UCSD-AML1 (cell line): Measurements from ENCODE around the gene CDC42BPB.

ENCODE experiments used
- DNase-seq: peaks from one replicate; lab custom pipeline; 2025; ENCODE audit not compliant: unreplicated experiment; lab: John Stamatoyannopoulos, UW

The CDC42BPB gene

GRCh38 chr14:102918438-102918837 is 138.9 kb downstream of the CDC42BPB start:
- DNase-seq = no peak

- peak; percentile 67 for DNase-seq
These were observed 139.7 kb downstream of the CDC42BPB start for GRCh38 chr14:102917469-102918211.

DNA sequence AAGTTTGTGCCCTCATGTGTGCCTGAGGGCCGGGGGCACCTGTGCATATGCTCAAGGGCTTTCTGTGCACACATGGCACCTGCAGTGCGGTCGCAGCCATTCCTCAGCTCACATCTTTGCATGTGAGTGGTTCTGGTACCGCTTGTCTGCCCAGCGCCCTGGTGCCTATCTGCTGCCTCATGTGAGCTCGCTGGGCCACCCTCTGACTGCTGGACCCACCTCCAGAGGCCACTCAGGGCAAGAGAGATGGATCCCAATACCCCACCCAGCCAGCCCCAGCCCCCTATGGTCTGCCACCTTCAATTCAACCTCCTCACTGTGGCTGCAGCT is 140.3 kb downstream of the CDC42BPB start:
- DNase-seq = no peak

- no peak for DNase-seq
These were observed 140.8 kb downstream of the CDC42BPB start for GRCh38 chr14:102916347-102917055.

GRCh38 chr14:102915292-102916110 is 141.8 kb downstream of the CDC42BPB start:
- DNase-seq = no peak

DNA sequence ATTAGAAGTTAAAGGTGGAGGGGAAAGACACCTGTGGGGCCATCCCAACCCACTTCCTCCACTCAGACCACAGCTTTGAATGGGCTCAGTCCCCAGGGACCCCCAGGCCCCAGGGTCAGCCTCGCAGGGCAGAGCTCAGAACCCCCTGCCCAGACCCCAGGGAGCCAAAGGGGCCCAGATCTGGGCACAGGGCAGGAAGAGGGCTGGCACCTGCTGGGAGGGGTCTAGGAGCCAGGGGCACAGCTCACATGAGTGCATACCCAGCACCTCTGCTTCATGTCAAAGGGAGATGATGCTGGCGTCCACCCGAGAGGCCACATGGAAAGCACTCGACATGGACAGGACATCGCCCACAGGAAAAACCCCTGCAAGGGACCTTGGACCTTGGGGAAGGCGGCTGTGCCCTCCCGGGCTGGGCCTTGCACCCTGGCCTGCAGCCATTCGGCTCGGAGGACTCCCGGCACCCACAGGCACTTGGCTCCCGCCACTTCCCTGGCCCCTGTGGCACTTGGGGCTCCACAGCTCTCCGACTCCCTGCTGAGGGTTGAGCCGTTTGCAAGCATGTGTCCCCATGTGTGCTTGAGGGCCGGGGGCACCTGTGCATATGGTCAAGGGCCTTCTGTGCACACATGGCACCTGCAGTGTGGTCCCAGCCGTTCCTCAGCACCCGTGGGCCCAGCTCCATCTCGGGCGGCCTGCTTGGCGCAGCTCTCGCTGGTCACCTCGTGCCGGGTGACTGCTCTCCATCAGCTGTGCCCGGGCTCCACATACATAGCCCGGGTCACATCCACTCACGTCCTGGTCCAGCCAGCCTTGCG is 142.7 kb downstream of the CDC42BPB start:
- DNase-seq = no peak

GRCh38 chr14:102913341-102914211 is 143.8 kb downstream of the CDC42BPB start:
- no peak for DNase-seq

DNA sequence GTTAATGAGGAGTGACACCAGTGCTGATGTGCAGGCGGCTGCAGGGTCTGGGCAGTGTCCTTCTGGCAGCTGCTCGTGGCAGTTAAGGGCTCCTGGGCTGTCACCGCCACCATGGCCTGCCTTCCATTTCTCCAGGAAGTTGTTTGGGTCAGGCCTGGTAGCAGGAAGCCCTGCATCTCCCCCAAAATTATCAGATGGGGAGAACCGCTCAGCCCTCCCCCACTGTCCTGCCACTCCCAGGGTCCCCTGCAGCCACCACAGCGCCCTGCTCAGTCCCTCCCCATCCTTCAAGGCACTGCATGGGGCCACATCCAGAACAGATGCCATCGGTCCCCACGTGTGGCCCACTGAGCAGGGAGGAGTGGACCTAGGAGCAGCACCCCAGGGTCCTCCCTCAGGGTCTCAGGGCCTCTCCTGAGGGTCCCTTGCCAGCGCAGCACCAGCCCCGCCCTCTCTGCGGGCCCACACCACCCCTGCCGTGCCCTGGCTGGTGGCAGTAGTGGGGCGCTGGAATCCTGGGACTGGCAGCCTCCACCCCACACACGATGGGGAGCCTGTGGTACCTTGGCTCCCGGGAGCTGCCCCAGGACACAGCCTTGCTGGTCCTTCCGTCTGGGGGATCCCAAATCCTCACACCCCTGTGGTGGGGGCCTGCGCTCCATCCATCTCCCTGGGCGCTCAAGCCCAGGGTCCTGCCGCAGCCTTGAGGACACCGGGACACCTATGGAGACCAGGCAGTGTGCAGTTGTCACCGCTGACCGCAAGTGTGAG is 145.2 kb downstream of the CDC42BPB start:
- DNase-seq = no peak

DNA sequence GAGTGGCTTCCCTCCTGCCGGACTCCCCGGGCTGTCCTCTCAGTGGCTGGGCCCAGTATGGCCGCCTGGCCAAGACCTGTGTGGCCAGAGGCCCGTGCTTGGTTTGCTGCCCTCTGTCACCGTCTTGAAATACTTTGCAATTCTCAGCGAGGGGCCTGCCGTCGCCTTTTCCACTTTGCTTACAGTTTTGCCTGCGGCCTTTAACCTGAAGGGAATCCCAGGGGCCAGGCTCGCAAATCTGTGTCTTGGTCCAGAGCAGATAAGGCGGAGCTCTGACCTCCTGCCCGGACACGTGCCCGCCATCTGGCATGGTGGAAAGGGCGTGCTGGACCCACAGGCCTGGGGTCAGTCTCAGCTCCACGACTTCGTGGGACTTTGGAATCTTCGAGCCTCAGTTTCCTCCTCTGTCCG is 145.8 kb downstream of the CDC42BPB start:
- no peak for DNase-seq

DNA sequence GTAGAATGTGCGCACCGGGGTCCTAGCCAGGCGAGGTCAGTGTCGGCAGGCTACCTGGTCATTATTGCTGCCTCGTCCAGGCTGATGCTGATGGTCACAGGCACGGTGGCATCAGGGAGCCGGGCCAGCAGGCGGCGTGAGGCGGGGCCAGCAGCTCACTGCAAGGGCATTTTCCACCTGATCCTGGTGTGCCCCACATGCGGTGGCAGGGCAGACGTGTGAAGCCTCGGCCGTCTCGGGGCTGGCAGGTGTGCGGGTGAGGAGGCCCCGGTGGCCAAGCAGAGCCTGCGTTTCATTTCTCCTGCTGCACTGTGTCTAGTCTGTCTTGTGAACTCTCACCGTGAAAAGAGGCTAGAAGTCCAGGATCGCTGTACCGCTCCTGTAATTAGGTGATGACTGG is 146.9 kb downstream of the CDC42BPB start:
- no peak for DNase-seq

DNA sequence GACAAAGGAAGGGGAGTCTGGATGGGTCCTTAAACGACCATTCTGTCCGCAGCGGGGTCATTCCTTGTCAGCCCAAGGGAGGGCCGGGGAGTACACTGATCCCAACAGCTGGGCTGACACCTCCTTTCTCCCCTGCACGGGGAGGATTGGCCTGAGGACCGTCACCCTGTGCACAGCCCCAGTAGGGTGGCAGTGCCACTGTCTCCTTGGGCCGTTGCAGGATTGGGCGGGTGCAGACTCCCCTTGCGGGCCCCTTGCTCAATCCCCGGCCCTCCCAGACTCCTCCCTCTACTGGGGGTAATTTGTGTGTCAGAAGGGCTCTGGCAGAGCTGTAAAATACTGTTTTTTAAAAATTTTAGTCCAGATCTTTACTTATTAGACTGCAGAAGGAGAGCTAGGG is 147.4 kb downstream of the CDC42BPB start:
- DNase-seq = no peak

DNA sequence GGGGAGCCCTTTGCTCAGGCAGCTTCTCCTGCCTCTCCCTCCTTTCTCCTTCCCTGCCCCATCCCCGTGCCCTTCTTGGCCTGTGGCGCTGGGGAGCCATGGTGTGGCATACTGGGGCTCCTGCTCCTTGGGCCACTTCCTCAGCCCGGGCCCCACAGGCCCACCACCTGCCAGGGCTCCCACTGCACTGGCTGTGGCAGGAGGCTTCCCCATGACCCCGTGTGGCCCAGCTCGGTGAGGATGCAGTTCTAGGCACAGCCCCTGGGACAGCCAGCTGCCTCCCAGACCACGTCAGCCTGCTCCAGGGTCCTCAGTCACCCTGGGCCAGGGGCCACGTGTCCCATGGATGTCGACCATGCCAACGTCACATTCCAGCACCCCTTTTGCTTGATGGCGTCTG is 147.9 kb downstream of the CDC42BPB start:
- DNase-seq = no peak

GRCh38 chr14:102908766-102909455 is 148.4 kb downstream of the CDC42BPB start:
- no peak for DNase-seq

DNA sequence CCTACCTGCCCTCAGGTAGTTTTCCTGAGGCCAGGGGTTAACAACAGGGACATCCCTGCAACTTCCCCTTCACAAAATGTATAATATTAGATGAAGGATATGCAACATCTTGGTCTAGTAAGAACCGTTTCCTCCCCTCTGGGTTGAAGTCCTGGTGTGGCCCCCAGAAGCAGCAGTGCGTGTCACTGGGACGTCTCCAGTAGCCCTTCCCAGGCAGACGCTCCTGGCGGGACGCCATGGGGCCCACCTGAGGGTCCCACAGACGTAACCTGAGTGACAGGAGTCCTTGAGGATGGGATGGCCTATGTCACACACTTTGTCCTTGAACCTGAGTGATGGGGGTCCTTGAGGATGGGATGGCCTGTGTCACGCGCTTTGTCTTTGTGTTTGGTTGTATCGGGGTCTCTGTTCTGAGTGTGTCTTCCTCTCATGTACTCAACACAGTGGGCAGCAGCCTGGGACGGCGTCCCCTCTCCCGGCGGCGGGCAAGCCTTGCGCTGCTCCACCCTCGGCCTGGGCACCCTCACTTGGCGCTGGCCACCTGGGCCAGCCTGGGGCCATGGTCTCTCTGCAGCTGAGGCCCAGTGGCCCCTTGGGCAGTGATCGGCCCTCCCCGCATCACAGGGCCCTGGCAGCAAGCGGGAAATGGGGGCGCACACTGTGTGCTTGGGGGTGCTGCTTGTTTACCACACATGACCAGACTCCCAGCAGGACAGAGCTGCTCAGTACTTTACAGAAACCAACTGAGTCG is 149.2 kb downstream of the CDC42BPB start:
- DNase-seq = no peak

DNA sequence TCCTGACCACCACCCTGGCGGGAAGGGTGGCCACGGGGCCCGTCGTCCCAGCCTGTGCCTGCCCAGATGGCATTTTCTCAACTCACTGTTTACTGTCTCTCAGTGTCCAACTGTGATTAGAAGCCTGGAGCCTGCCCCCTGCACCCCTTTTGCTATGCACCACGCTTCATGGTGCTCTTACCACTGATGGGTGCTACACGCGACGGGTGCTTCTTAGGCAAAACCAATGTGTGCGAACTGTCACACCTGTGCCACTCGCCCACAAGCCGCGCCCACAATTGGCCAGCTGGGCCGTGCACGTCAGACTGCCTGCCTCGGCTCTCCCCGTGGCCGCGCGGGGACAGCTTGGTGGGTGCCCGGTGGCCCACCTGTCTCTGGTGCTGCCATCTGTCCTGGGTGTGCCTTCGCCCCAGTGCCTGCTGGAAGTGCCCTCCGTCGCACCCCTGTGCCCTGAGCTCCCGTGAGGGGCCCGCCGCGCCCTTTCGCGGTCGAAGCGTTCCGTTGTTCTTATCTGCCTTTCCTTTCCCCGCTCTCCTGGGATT is 150.0 kb downstream of the CDC42BPB start:
- no peak for DNase-seq

DNA sequence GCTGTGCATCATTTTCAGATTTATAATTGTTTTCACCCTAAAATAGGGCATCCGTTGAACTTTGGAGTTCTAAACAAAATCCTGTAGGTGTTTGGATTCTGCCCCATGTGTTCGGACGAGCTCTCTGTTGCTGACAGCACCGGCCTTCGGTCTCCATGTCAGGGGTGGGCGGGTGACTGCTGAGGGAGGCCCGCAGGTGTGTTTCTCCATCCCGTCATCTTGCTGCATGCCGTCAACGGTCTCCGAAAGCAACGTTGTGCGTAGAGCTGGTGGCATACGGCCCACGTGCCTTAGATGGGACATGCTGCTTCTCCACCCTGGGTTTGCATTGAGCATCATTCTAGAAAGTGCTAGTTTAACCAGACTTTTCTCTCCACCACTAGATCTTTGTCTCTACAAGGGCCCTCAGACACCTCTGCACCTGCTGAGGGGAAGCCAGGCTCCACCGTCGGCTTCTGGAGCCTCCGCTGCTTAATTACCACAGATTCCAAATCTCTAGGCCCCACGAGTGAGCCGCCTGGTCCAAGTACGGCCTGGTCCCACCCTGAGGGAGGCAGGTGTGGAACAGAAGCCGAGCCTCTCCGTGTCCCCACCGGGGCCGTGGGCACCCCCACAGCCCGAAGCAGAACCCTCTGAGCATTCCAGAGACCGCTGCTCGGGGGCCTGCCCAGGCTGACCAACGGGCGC is 150.6 kb downstream of the CDC42BPB start:
- no peak for DNase-seq
